GM18502 (cell line): Measurements from ENCODE around the gene SUPT3H.

Experiments used
- ATAC-seq: cut with Tn5 transposase; IDR thresholded peaks from one replicate; pipeline ENCODE4 v1.9.1; 2021; ENCODE audit warnings: mild to moderate bottlenecking; ENCODE audit not compliant: unreplicated experiment, poor library complexity

SUPT3H gene

GRCh38 chr6:45132658-45133294 is 245.0 kb downstream of the SUPT3H start:
- ATAC-seq = no peak

GRCh38 chr6:45132059-45132458 is 245.7 kb downstream of the SUPT3H start:
- no peak for ATAC-seq

- ATAC-seq = no peak
These were observed 248.7 kb downstream of the SUPT3H start for GRCh38 chr6:45129051-45129450.

GRCh38 chr6:45127185-45127584 is 250.5 kb downstream of the SUPT3H start:
- ATAC-seq = no peak

- ATAC-seq = no peak
These were observed 251.7 kb downstream of the SUPT3H start for GRCh38 chr6:45126033-45126432.

- no peak for ATAC-seq
These were observed 254.7 kb downstream of the SUPT3H start for GRCh38 chr6:45123023-45123422.

GRCh38 chr6:45118754-45119153 is 259.0 kb downstream of the SUPT3H start:
- ATAC-seq = no peak

- ATAC-seq = no peak
These were observed 260.9 kb downstream of the SUPT3H start for GRCh38 chr6:45116714-45117410.

GRCh38 chr6:45115696-45116095 is 262.0 kb downstream of the SUPT3H start:
- ATAC-seq = no peak

GRCh38 chr6:45112711-45113110 is 265.0 kb downstream of the SUPT3H start:
- ATAC-seq = no peak

GRCh38 chr6:45109551-45109950 is 268.2 kb downstream of the SUPT3H start:
- no peak for ATAC-seq

- no peak for ATAC-seq
These were observed 272.4 kb downstream of the SUPT3H start for GRCh38 chr6:45105170-45105820.

- no peak for ATAC-seq
These were observed 273.3 kb downstream of the SUPT3H start for GRCh38 chr6:45104429-45104828.

GRCh38 chr6:45098256-45098655 is 279.5 kb downstream of the SUPT3H start:
- no peak for ATAC-seq

GRCh38 chr6:45094831-45095230 is 282.9 kb downstream of the SUPT3H start:
- ATAC-seq = no peak

GRCh38 chr6:45092135-45092534 is 285.6 kb downstream of the SUPT3H start:
- ATAC-seq = no peak

GRCh38 chr6:45086360-45087084 is 291.2 kb downstream of the SUPT3H start:
- no peak for ATAC-seq

- ATAC-seq = no peak
These were observed 293.5 kb downstream of the SUPT3H start for GRCh38 chr6:45084257-45084656.

- no peak for ATAC-seq
These were observed 295.6 kb downstream of the SUPT3H start for GRCh38 chr6:45082091-45082490.

- ATAC-seq = no peak
These were observed 296.1 kb downstream of the SUPT3H start for GRCh38 chr6:45081634-45082033.

- ATAC-seq = no peak
These were observed 299.3 kb downstream of the SUPT3H start for GRCh38 chr6:45078432-45078831.
